Measurements from ENCODE around the gene C17orf113.
A peak's percentile ranks its signal among the peaks of the same experiment; 100 is the strongest.
"Not testable (repeated sequence)": the region's sequence is repeated elsewhere in the genome, so short reads cannot be mapped to it uniquely, and the experiment has no call there.

C17orf113 gene

GRCh38 chr17:42016941-42017865 lies 33.2 kb downstream of the C17orf113 start, which contains the start of gene DNAJC7:
TSS of gene DNAJC7 (minus strand) at chr17:42017439. CDS start at chr17:42017416, 23 bp downstream.
- peaks cover 2% of the 10 kb centered on the region; the same call in 1 of the 2 replicates for H3K36me3 ChIP-seq (ENCODE audit: control insufficient read depth, insufficient read depth, low read length)
- no peaks in the 10 kb centered on the region for H3K27me3 ChIP-seq (replicated peaks; ENCODE audit: control insufficient read depth, insufficient read depth, low read length)
- peak; percentile 92 for DNase-seq (ENCODE audit: extremely low read depth, insufficient read length)
- H3K4me3 ChIP-seq (replicated peaks; ENCODE audit: low read depth, low read length) = peak within 1 kb of the TSS; percentile 99
- no peak for TF ChIP-seq CTCF (IDR thresholded peaks at IDR 0.05; ENCODE audit: insufficient read depth, low read length, poor library complexity, severe bottlenecking)

- no peak for TF ChIP-seq CTCF (IDR thresholded peaks at IDR 0.05; ENCODE audit: insufficient read depth, low read length, poor library complexity, severe bottlenecking)
- no peak for DNase-seq (ENCODE audit: extremely low read depth, insufficient read length)
- H3K27me3 ChIP-seq (replicated peaks; ENCODE audit: control insufficient read depth, insufficient read depth, low read length) = no peaks in the 10 kb centered on the region
- H3K36me3 ChIP-seq (ENCODE audit: control insufficient read depth, insufficient read depth, low read length) = no peaks in the 10 kb centered on the region
- H3K4me3 ChIP-seq (replicated peaks; ENCODE audit: low read depth, low read length) = peak overlapping the region; percentile 99
Observed at GRCh38 chr17:42016411-42016831, 34.0 kb downstream of the C17orf113 start.

- not testable (repeated sequence) for H3K4me3 ChIP-seq (replicated peaks; ENCODE audit: low read depth, low read length); H3K36me3 ChIP-seq (ENCODE audit: control insufficient read depth, insufficient read depth, low read length); DNase-seq (ENCODE audit: extremely low read depth, insufficient read length); H3K27me3 ChIP-seq (replicated peaks; ENCODE audit: control insufficient read depth, insufficient read depth, low read length)
Observed at GRCh38 chr17:42013740-42014139, 36.7 kb downstream of the C17orf113 start.

- H3K27me3 ChIP-seq (replicated peaks; ENCODE audit: control insufficient read depth, insufficient read depth, low read length); H3K4me3 ChIP-seq (replicated peaks; ENCODE audit: low read depth, low read length): not testable (repeated sequence)
Observed at GRCh38 chr17:42012363-42012762, 38.0 kb downstream of the C17orf113 start.

GRCh38 chr17:42010898-42011516 lies 39.4 kb downstream of the C17orf113 start:
- TF ChIP-seq CTCF (IDR thresholded peaks at IDR 0.05; ENCODE audit: insufficient read depth, low read length, poor library complexity, severe bottlenecking) = no peak
- no peak for DNase-seq (ENCODE audit: extremely low read depth, insufficient read length)
- H3K36me3 ChIP-seq (ENCODE audit: control insufficient read depth, insufficient read depth, low read length) = no peaks in the 10 kb centered on the region; the same call in 1 of the 2 replicates

More at GRCh38 chr17:42012363-42012762, 38.0 kb downstream of the C17orf113 start:
- DNase-seq (ENCODE audit: extremely low read depth, insufficient read length); H3K36me3 ChIP-seq (ENCODE audit: control insufficient read depth, insufficient read depth, low read length): not testable (repeated sequence)

GRCh38 chr17:42010266-42010680 lies 40.1 kb downstream of the C17orf113 start:
- not testable (repeated sequence) for H3K4me3 ChIP-seq (replicated peaks; ENCODE audit: low read depth, low read length); H3K36me3 ChIP-seq (ENCODE audit: control insufficient read depth, insufficient read depth, low read length); DNase-seq (ENCODE audit: extremely low read depth, insufficient read length); H3K27me3 ChIP-seq (replicated peaks; ENCODE audit: control insufficient read depth, insufficient read depth, low read length)

More at GRCh38 chr17:42010898-42011516, 39.4 kb downstream of the C17orf113 start:
- Histone ChIP-seq H3K27me3 (replicated peaks; ENCODE audit: control insufficient read depth, insufficient read depth, low read length) (no peaks in the 10 kb centered on the region), H3K4me3 (replicated peaks; ENCODE audit: low read depth, low read length) (no peak overlapping the region)

- DNase-seq (ENCODE audit: extremely low read depth, insufficient read length) = no peak
- peak; percentile 18 for TF ChIP-seq CTCF (IDR thresholded peaks at IDR 0.05; ENCODE audit: insufficient read depth, low read length, poor library complexity, severe bottlenecking)
- no peaks in the 10 kb centered on the region for H3K27me3 ChIP-seq (replicated peaks; ENCODE audit: control insufficient read depth, insufficient read depth, low read length)
- H3K4me3 ChIP-seq (replicated peaks; ENCODE audit: low read depth, low read length) = no peak overlapping the region
- H3K36me3 ChIP-seq (ENCODE audit: control insufficient read depth, insufficient read depth, low read length) = no peaks in the 10 kb centered on the region; the same call in 1 of the 2 replicates
Observed at GRCh38 chr17:42009170-42009569, 41.2 kb downstream of the C17orf113 start.

Data from GM06990 (cell line).